Stimulated activated naive CD8-positive, alpha-beta T cell treated with anti-CD3 and anti-CD28 coated beads, Interleukin-15, amount 100 ng/mL, for 72 hours (primary cell): ENCODE data around the gene OR8I2.
"Not testable (repeated sequence)": the region's sequence is repeated elsewhere in the genome, so short reads cannot be mapped to it uniquely, and the experiment has no call there.

Source experiments
- ATAC-seq: fragments of 150-1000 bp; cut with Tn5 transposase; 2 replicates; pipeline ENCODE4 v1.10.0; 2021; ENCODE audit warnings: mild to moderate bottlenecking, moderate library complexity
- DNase-seq, 2 donors: peaks; one replicate each; pipeline ENCODE4 v3.0.0; 2021 to 2022
- H3K27ac Mint-ChIP-seq, 2 donors: one replicate each; pipeline ENCODE4 v1.8.0; 2022; ENCODE audit warnings: mild to moderate bottlenecking in 2 of 2, mixed read lengths in 2 of 2, moderate library complexity in 2 of 2
- H3K27me3 Mint-ChIP-seq: one replicate; pipeline ENCODE4 v1.8.0; 2022; ENCODE audit warnings: mixed read lengths
- H3K4me1 Mint-ChIP-seq: one replicate; pipeline ENCODE4 v1.8.0; 2022; ENCODE audit warnings: mild to moderate bottlenecking, mixed read lengths
- H3K4me3 Mint-ChIP-seq, 2 donors: one replicate each; pipeline ENCODE4 v1.8.0; 2022; ENCODE audit warnings: mild to moderate bottlenecking in 2 of 2, mixed read lengths in 2 of 2, moderate library complexity in 1 of 2
- H3K9me3 Mint-ChIP-seq, 2 donors: one replicate each; pipeline ENCODE4 v1.8.0; 2022; ENCODE audit warnings: mixed read lengths in 2 of 2

Gene OR8I2

DNA sequence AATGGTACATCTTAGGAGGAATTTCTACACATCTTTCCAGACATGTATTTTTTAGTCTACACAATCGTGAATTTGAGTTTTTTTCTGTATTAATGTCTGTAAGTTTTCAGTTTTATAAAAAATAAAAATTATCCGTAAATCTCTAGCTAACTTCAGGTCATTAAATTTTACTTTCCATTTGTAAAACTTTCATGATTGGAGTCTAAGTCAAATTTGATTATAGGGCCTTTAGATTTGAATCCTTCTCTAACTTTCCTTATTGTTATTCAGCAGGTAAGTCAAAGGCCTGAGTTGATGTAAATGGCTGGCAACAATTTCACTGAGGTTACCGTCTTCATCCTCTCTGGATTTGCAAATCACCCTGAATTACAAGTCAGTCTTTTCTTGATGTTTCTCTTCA, at the start of gene OR8I2:
Gene OR8I2, plus strand, starts transcription at position 301 of the 400 bp plus-strand sequence. Its CDS starts 0 bp downstream, at position 301.
- Mint-ChIP-seq H3K27me3 (no peaks in the 10 kb centered on the region), H3K4me3 (no peak within 1 kb of the TSS), H3K4me1 (no peaks in the 10 kb centered on the region), H3K9me3 (no peaks in the 10 kb centered on the region), H3K27ac (no peak within 1 kb of the TSS)
- DNase-seq (no peak), ATAC-seq (no peak)

DNA sequence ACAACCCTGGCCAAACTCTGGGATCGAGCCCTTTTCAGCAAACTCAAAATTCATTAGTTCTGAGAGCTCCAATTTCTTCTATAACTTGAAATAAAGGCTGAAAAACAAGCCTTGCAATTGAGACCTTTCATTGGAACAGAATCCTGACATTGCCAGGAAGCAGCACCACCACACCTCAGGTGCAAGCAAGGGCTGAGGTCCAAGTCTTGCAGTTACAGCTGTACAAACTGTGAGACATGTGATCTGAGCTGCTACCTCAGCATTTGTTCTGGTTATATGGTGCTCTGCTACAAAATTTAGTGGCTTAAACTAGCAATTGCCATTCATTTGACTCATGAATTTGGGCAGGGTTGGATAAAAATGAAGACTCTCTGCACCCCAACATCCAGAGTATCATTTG, 47.6 kb upstream of the OR8I2 start:
- ATAC-seq, result no peak
- H3K9me3 Mint-ChIP-seq, result peaks cover 3 to 5% of the 10 kb centered on the region in 2 donors
- no peaks in the 10 kb centered on the region for H3K27me3 Mint-ChIP-seq
- H3K4me3 Mint-ChIP-seq, result no peak overlapping the region
- no peak overlapping the region for H3K27ac Mint-ChIP-seq
- DNase-seq, result no peak
- no peaks in the 10 kb centered on the region for H3K4me1 Mint-ChIP-seq

DNA sequence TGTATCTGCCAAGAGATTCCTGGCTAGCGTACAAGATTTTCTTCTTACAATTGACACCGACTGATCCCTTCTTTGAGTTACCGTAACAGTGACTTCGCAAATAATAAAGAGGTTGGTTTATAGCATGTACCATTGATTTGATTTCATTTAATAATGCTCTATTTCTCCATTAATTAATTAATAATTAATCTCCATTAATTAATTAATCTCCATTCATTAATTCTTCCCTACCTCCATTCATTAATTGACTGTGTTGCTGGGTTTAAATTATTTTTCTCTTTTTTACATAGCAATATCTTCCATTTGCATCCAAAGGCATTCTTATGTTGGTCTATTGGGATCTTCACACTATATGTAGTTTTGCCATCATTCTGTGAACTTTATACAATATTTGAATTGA, 44.6 kb upstream of the OR8I2 start:
- peaks cover 0 to 7% of the 10 kb centered on the region in 2 donors for H3K9me3 Mint-ChIP-seq
- H3K4me1 Mint-ChIP-seq, result no peaks in the 10 kb centered on the region
- H3K27ac Mint-ChIP-seq, result no peak overlapping the region
- ATAC-seq (no peak), DNase-seq (no peak)
- no peak overlapping the region for H3K4me3 Mint-ChIP-seq
- no peaks in the 10 kb centered on the region for H3K27me3 Mint-ChIP-seq

DNA sequence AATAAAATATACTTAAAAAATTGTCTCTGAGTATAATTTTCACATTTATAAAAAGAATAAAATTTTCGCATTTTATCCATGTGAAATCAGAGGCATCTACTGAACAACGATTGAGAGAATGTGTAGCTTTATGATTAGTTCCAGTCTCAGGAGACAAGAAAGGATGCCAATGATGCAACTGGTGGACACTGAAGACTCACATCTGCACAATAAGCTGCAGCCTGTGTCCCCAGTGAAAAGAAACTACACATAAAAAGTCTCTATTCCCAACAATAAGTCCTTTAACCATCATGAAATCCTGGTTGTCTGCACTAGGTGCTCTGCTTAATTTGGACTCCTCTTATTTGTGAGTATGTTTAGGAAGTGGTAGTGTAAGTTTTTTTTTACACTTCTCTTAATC, 43.6 kb upstream of the OR8I2 start:
- no peaks in the 10 kb centered on the region for H3K4me1 Mint-ChIP-seq
- H3K9me3 Mint-ChIP-seq, result peaks cover 0 to 7% of the 10 kb centered on the region in 2 donors
- no peak overlapping the region for H3K4me3 Mint-ChIP-seq
- no peaks in the 10 kb centered on the region for H3K27me3 Mint-ChIP-seq
- no peak for DNase-seq
- no peak overlapping the region for H3K27ac Mint-ChIP-seq
- ATAC-seq, result no peak

DNA sequence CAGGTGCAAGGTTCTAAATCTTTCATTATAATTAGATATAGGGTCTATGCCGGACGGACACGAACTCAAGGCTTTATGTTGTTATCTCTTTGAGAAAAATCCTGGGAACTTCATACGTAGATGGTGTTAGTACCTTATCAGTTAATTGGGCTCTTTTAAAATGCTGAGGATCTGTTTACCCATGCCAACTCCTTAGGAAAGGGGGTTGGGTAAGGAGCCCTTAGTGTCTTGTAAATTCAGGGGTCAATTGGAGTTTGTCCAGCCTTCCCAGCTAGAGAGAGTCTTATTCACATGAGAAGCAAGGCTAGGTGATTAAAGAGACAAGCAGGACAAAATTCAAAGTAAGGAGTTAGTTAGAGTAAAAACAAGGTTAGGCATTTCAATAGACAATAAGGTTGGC, 36.7 kb upstream of the OR8I2 start:
- H3K27ac Mint-ChIP-seq, H3K27me3 Mint-ChIP-seq, DNase-seq, H3K4me1 Mint-ChIP-seq, ATAC-seq, H3K4me3 Mint-ChIP-seq: not testable (repeated sequence)
- peaks cover 11 to 29% of the 10 kb centered on the region in 2 donors for H3K9me3 Mint-ChIP-seq

DNA sequence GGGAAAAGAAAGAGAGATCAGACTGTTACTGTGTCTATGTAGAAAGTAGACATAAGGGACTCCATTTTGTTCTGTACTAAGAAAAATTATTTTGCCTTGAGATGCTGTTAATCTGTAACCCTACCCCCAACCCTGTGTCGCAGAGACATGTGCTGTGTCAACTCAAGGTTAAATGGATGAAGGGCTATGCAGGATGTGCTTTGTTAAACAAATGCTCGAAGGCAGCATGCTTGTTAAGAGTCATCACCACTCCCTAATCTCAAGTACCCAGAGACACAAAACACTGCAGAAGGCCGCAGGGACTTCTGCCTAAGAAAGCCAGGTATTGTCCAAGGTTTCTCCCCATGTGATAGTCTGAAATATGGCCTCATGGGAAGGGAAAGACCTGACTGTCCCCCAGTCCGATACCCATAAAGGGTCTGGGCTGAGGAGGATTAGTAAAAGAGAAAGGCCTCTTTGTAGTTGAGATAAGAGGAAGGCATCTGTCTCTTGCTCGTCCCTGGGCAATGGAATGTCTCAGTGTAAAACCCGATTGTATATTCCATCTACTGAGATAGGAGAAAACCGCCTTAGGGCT, 35.4 kb upstream of the OR8I2 start:
- not testable (repeated sequence) for DNase-seq, H3K4me1 Mint-ChIP-seq, ATAC-seq, H3K27me3 Mint-ChIP-seq, H3K4me3 Mint-ChIP-seq, H3K27ac Mint-ChIP-seq
- peaks cover 11 to 22% of the 10 kb centered on the region in 2 donors for H3K9me3 Mint-ChIP-seq

DNA sequence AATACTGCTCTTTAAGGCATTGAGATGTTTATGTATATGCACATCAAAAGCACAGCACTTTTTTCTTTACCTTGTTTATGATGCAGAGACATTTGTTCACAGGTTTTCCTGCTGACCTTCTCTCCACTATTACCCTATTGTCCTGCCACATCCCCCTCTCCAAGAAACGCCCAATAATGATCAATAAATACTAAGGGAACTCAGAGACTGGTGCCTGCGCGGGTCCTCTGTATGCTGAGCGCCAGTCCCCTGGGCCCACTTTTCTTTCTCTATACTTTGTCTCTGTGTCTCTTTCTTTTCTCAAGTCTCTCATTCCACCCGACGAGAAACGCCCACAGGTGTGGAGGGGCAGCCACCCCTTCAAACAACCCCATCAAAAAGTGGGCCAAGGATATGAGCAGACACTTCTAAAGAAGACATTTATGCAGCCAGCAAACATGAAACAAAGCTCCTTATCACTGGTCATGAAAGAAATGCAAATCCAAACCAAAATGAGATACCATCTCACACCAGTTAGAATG, 34.8 kb upstream of the OR8I2 start:
- H3K4me1 Mint-ChIP-seq, result not testable (repeated sequence)

DNA sequence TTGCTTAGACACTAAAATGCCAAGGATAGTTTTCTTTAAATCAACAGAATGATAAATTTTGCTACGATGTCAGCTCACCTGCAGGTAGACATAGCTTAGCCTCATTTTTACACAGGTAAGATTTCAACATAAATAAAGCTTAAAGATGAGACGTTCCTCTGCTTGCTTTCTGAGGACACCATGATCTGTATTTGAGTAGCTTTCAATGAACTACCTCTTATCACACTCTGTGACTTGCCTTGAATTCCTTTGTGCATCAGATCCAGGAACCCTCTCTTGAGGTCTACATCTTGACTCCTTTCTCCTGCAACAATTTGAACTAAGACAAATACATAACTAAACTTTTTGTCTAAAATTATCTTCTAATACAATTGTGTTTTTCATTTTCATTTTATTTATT, 26.1 kb upstream of the OR8I2 start:
- H3K27ac Mint-ChIP-seq, result no peak overlapping the region
- no peaks in the 10 kb centered on the region for H3K4me1 Mint-ChIP-seq
- ATAC-seq (no peak), DNase-seq (no peak)
- peaks cover 0 to 14% of the 10 kb centered on the region in 2 donors for H3K9me3 Mint-ChIP-seq
- H3K27me3 Mint-ChIP-seq, result no peaks in the 10 kb centered on the region
- H3K4me3 Mint-ChIP-seq, result no peak overlapping the region

More for the DNA sequence above, 34.8 kb upstream of the OR8I2 start:
- H3K27me3 Mint-ChIP-seq, ATAC-seq, DNase-seq, H3K27ac Mint-ChIP-seq, H3K4me3 Mint-ChIP-seq: not testable (repeated sequence)
- peaks cover 11 to 22% of the 10 kb centered on the region in 2 donors for H3K9me3 Mint-ChIP-seq

DNA sequence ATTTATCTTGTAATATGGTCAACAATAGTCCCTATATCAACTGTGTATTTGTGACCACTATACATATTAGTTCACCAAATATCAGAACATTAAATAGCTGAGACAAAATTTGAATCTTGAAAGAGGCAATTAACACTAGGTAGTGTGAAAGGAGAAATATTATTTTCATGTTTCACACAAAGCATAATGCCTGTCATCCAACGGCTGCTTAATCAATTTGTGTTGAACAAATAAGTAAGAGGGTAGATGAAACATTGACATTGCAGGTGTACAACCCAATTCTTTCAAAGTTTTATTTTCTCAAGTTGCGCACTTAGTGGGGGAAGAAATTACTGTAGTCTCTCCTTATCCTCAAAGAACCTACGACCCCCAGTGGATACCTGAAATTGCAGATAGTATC, 3.4 kb upstream of the OR8I2 start:
- DNase-seq (no peak), ATAC-seq (no peak)
- Mint-ChIP-seq H3K27me3 (no peaks in the 10 kb centered on the region), H3K4me1 (no peaks in the 10 kb centered on the region), H3K9me3 (no peaks in the 10 kb centered on the region), H3K4me3 (no peak overlapping the region), H3K27ac (no peak overlapping the region)

DNA sequence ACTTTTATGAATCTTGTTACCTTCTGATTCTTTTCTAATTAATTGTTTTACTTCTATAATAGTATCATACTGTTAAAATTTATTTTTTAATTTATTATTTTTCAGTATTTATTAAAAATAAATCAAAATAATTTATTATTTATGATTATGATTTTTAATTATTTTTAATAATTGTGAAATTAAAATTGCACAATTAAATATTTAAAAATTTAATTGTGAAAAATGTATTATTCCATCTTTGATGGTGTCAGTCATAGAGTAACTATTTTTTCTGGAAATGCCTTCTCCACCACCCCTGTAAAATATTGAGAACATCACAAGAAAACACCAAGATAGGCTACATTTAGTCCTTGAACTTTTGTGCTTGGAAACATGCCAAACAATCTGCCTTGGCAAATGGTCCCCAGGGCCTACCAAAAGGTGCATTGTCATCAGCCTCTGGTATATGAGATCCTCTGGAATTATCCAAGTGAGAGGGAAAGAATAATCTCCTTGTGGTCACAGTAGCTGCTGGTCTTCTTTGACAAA, 10.2 kb downstream of the OR8I2 start, which contains the start of gene OR8H2:
Gene OR8H2, plus strand, starts transcription at position 478 of the 528 bp plus-strand sequence. CDS start 1,356 bp downstream, outside the sequence.
- ATAC-seq (no peak), DNase-seq (no peak)
- H3K4me3 Mint-ChIP-seq, result no peak within 1 kb of the TSS
- peaks cover 15 to 21% of the 10 kb centered on the region in 2 donors for H3K9me3 Mint-ChIP-seq
- no peaks in the 10 kb centered on the region for H3K4me1 Mint-ChIP-seq
- no peak within 1 kb of the TSS for H3K27ac Mint-ChIP-seq
- no peaks in the 10 kb centered on the region for H3K27me3 Mint-ChIP-seq

DNA sequence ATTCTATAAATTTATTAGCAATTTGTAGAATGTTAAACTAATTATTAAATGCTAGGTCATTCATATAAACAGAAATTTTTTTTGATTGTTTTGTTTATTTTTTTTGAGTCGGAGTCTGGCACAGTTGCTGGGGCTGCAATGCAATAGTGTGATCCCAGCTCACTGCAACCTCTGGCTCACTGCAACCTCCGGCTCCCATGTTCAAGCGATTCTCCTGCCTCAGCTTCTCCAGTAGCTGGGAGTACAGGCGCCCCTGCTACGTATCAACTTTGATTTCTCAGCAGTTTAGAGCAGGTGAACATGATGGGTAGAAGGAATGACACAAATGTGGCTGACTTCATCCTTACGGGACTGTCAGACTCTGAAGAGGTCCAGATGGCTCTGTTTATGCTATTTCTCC, 29.0 kb downstream of the OR8I2 start, which contains the start of gene OR8H3:
Gene OR8H3, plus strand, starts transcription at position 301 of the 400 bp plus-strand sequence. Its CDS starts 0 bp downstream, at position 301.
- Mint-ChIP-seq H3K9me3 (peaks cover 0 to 18% of the 10 kb centered on the region in 2 donors), H3K27me3 (no peaks in the 10 kb centered on the region), H3K4me1 (no peaks in the 10 kb centered on the region), H3K27ac (peak within 1 kb of the TSS in 1 of 2 donors; percentile 54), H3K4me3 (no peak within 1 kb of the TSS)
- no peak for ATAC-seq
- DNase-seq, result no peak

DNA sequence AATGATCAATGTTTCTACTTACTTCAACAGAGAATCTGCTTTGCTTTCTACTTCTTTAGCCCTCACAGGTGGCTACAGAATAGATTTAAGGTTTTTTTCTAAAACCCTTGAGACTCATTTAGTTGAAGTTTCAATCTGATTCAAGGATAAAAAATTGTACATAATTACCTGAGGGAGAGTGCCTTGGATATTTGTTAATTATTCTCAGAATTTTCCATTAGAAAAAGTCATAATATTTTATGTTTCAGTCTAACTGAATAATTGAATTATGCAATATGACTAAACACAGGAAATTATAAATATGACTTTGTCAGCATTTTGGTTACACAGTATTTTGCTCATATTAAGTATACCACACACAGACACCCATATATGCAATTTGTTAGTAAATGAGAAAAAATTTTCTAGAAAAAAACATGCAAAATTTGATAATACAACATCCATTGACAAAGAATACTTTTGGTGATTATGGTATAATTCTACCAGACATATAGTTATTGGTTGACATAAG, 47.1 kb downstream of the OR8I2 start, which contains the start of gene OR8J3:
Gene OR8J3, minus strand, starts transcription at position 51 of the 511 bp plus-strand sequence. CDS start 2,483 bp downstream, outside the sequence.
- Mint-ChIP-seq H3K27me3 (no peaks in the 10 kb centered on the region), H3K4me1 (no peaks in the 10 kb centered on the region), H3K27ac (no peak within 1 kb of the TSS), H3K4me3 (no peak within 1 kb of the TSS), H3K9me3 (peaks cover 7 to 8% of the 10 kb centered on the region in 2 donors)
- ATAC-seq, result no peak
- DNase-seq, result no peak

DNA sequence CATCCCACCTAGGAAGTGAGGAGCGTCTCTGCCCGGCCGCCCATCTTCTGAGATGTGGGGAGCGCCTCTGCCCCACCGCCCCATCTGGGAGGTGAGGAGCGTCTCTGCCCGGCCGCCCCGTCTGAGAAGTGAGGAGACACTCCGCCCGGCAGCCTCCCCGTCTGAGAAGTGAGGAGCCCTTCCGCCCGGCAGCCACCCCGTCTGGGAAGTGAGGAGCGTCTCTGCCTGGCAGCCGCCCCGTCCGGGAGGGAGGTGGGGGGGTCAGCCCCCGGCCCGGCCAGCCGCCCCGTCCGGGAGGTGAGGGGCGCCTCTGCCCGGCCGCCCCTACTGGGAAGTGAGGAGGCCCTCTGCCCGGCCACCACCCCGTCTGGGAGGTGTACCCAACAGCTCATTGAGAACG, 50.6 kb downstream of the OR8I2 start:
- H3K9me3 Mint-ChIP-seq, H3K27ac Mint-ChIP-seq, H3K27me3 Mint-ChIP-seq, H3K4me3 Mint-ChIP-seq, H3K4me1 Mint-ChIP-seq, ATAC-seq, DNase-seq: not testable (repeated sequence)
